ENCODE measurements around the gene DNAH1. TPM values are rescaled to one million over a fixed set of nuclear protein-coding genes. Genes with fewer than 3 reads are reported as not detected.

DNAH1 gene
- total RNA-seq, 5 donors from 2014 or later (not counting 1 experiment from before 2014, with no cell fraction given) = 41.5 to 72.0 (median 44.2) TPM

GRCh38 chr3:52298149-52299098, 17.7 kb upstream of the DNAH1 start:
- H3K36me3 ChIP-seq (ENCODE audit: control insufficient read depth in 2 of 2, extremely low read depth in 1 of 2, insufficient read depth in 1 of 2, low read length in 1 of 2) = peaks cover 8 to 16% of the 10 kb centered on the region in 2 donors
- ATAC-seq (replicated peaks in 1 of 4) = no peak
- no peaks in the 10 kb centered on the region for H3K9me3 Mint-ChIP-seq
- H3K4me1 ChIP-seq (ENCODE audit: control insufficient read depth in 1 of 2, extremely low read depth in 1 of 2, insufficient read depth in 2 of 2, low read length in 2 of 2) = peaks cover 0 to 14% of the 10 kb centered on the region in 2 experiments
- 53% methylated on average over 16 of the region's 17 CpGs for WGBS (ENCODE audit: insufficient coverage)
- H3K27me3 Mint-ChIP-seq = no peaks in the 10 kb centered on the region
- H3K4me3 Mint-ChIP-seq = no peak overlapping the region
- H3K36me3 Mint-ChIP-seq = peaks cover 14% of the 10 kb centered on the region
- no peak overlapping the region for H3K27ac Mint-ChIP-seq
- no peaks in the 10 kb centered on the region for H3K9me3 ChIP-seq
- no peak overlapping the region for H3K4me3 ChIP-seq (ENCODE audit: control insufficient read depth in 1 of 2, extremely low read depth in 1 of 2, low read length in 1 of 2)
- ChIA-PET POLR2A (no interaction called here), CTCF (no interaction called here)
- peaks cover 2 to 27% (median 5%) of the 10 kb centered on the region in 3 donors for H3K4me1 Mint-ChIP-seq
- H3K27ac ChIP-seq (ENCODE audit: low read length) = no peak overlapping the region
- H3K27me3 ChIP-seq (replicated peaks in 1 of 2; ENCODE audit: control insufficient read depth in 2 of 2, extremely low read depth in 1 of 2, insufficient read depth in 2 of 2, low read length in 1 of 2) = no peaks in the 10 kb centered on the region
- DNase-seq = no peak

GRCh38 chr3:52299247-52299878, 16.8 kb upstream of the DNAH1 start:
- Histone ChIP-seq H3K4me1 (ENCODE audit: control insufficient read depth in 1 of 2, extremely low read depth in 1 of 2, insufficient read depth in 2 of 2, low read length in 2 of 2) (peaks cover 0 to 14% of the 10 kb centered on the region in 2 experiments), H3K27me3 (replicated peaks in 1 of 2; ENCODE audit: control insufficient read depth in 2 of 2, extremely low read depth in 1 of 2, insufficient read depth in 2 of 2, low read length in 1 of 2) (no peaks in the 10 kb centered on the region), H3K36me3 (ENCODE audit: control insufficient read depth in 2 of 2, extremely low read depth in 1 of 2, insufficient read depth in 1 of 2, low read length in 1 of 2) (peaks cover 4 to 8% of the 10 kb centered on the region in 2 donors), H3K4me3 (ENCODE audit: control insufficient read depth in 1 of 2, extremely low read depth in 1 of 2, low read length in 1 of 2) (no peak overlapping the region), H3K27ac (ENCODE audit: low read length) (no peak overlapping the region), H3K9me3 (no peaks in the 10 kb centered on the region)
- WGBS (ENCODE audit: insufficient coverage) = 74% methylated on average over 10 of the region's 10 CpGs
- Mint-ChIP-seq H3K9me3 (no peaks in the 10 kb centered on the region), H3K36me3 (peaks cover 14% of the 10 kb centered on the region), H3K27ac (peak overlapping the region in 1 of 2 donors; percentile 22), H3K27me3 (no peaks in the 10 kb centered on the region), H3K4me1 (peaks cover 2 to 26% (median 5%) of the 10 kb centered on the region in 3 donors), H3K4me3 (no peak overlapping the region)
- POLR2A ChIA-PET = no interaction called here
- ATAC-seq (replicated peaks in 1 of 4) (peak in 1 of 4 experiments; percentile 14), DNase-seq (no peak)
- CTCF ChIA-PET = no interaction called here

DNA sequence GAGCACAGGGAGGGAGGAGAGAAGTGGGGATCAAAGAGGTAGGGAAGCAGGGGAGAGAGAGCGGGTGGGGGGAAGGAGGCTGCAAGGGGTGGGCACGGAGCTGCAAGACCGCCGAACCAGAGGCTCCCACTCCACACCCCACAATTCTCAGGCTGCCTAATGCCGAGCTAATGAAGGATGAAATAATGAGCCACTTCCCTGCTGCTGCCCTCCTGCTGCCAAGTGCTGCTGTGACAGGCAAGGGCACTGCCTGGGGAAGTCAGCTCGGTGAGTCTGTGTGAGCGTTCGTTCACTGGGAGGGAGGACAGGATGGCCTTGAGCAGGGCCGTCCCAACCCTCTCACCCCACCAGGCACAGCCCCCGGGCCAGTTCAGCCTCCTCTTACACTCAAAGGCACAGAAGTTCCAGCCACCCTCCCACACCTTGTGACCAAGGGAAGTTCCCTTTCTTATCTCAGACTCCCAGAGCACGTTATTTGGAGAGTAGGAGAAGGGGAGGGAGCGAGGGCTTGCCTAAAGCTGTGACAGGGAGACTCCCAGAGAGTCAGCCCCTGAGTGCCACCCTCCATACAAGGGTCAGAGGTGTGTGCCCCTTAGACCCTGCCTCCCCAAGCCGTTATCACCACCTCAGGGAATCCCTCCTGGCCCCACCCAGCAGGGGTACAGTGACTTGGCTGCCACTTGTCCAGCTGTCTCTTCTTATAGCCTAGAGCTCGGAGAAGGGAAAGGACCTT, 16.1 kb upstream of the DNAH1 start:
- CTCF ChIA-PET = interaction anchor here in 1 of 2 donors (0.6 kb wide), 1 partner anchor 167 kb away, joined by 6 read pairs; no protein-coding TSS in a partner anchor

DNA sequence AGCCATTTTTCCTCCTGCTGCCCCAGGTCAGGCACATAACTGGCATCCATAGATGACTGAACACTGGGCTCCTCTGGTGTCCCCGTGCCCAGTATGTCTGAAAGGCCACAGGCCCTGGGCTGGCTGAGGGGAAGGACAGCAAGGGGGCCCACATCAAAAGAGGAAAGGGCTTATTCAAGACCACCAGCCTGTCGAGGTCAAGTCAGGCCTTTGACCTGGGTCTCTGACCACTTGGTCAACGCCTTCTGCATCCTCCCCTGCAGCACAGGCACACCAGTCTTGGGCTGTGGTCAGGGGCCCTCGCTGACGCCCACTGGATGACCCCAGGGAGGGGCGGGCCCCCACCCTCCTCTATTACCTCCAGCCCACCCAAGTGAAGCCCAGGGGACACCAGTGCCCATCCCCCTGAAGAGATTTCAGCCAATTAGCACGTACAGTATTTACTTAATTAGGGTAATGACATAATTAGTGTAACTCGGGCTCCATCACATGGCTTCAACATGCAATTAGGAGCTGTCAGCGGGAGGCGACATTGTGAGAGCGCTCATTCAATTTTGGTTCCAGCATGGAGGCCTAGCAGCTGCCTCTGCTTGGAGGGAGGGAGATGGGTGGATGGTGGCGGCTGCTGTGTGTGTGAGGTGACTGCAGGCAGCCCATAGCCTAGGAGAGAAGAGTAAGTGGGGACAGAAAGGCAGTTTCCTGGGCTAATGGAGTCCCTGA, 13.5 kb upstream of the DNAH1 start:
- ChIA-PET CTCF (no interaction called here), POLR2A (no interaction called here)
- Mint-ChIP-seq H3K4me3 (no peak overlapping the region), H3K27me3 (no peaks in the 10 kb centered on the region), H3K4me1 (peaks cover 22 to 34% (median 22%) of the 10 kb centered on the region in 3 donors), H3K27ac (no peak overlapping the region), H3K36me3 (peaks cover 9% of the 10 kb centered on the region), H3K9me3 (no peaks in the 10 kb centered on the region)
- Histone ChIP-seq H3K9me3 (no peaks in the 10 kb centered on the region), H3K36me3 (ENCODE audit: control insufficient read depth in 2 of 2, extremely low read depth in 1 of 2, insufficient read depth in 1 of 2, low read length in 1 of 2) (no peaks in the 10 kb centered on the region), H3K4me3 (ENCODE audit: control insufficient read depth in 1 of 2, extremely low read depth in 1 of 2, low read length in 1 of 2) (no peak overlapping the region), H3K4me1 (ENCODE audit: control insufficient read depth in 1 of 2, extremely low read depth in 1 of 2, insufficient read depth in 2 of 2, low read length in 2 of 2) (peaks cover 2 to 23% of the 10 kb centered on the region in 2 experiments), H3K27me3 (replicated peaks in 1 of 2; ENCODE audit: control insufficient read depth in 2 of 2, extremely low read depth in 1 of 2, insufficient read depth in 2 of 2, low read length in 1 of 2) (no peaks in the 10 kb centered on the region), H3K27ac (ENCODE audit: low read length) (no peak overlapping the region)
- ATAC-seq (replicated peaks in 1 of 4) (no peak), DNase-seq (no peak)
- WGBS (ENCODE audit: insufficient coverage) = 92% methylated on average over 10 of the region's 12 CpGs

More for the DNA sequence above, 16.1 kb upstream of the DNAH1 start:
- H3K4me3 Mint-ChIP-seq = no peak overlapping the region
- H3K9me3 Mint-ChIP-seq = no peaks in the 10 kb centered on the region
- ATAC-seq (replicated peaks in 1 of 4) (peak in 1 of 4 experiments; percentile 57), DNase-seq (peak in 1 of 35 experiments; percentile 15)
- H3K36me3 Mint-ChIP-seq = peaks cover 9% of the 10 kb centered on the region
- peaks cover 0 to 14% of the 10 kb centered on the region in 2 experiments for H3K4me1 ChIP-seq (ENCODE audit: control insufficient read depth in 1 of 2, extremely low read depth in 1 of 2, insufficient read depth in 2 of 2, low read length in 2 of 2)
- H3K4me1 Mint-ChIP-seq = peaks cover 2 to 22% (median 5%) of the 10 kb centered on the region in 3 donors
- WGBS (ENCODE audit: insufficient coverage) = 40% methylated on average over 1 of the region's 14 CpGs
- no peaks in the 10 kb centered on the region for H3K9me3 ChIP-seq
- H3K27ac ChIP-seq (ENCODE audit: low read length) = no peak overlapping the region
- no peak overlapping the region for H3K27ac Mint-ChIP-seq
- H3K36me3 ChIP-seq (ENCODE audit: control insufficient read depth in 2 of 2, extremely low read depth in 1 of 2, insufficient read depth in 1 of 2, low read length in 1 of 2) = peaks cover 2 to 5% of the 10 kb centered on the region in 2 donors
- POLR2A ChIA-PET = no interaction called here
- H3K27me3 ChIP-seq (replicated peaks in 1 of 2; ENCODE audit: control insufficient read depth in 2 of 2, extremely low read depth in 1 of 2, insufficient read depth in 2 of 2, low read length in 1 of 2) = no peaks in the 10 kb centered on the region
- H3K27me3 Mint-ChIP-seq = no peaks in the 10 kb centered on the region
- H3K4me3 ChIP-seq (ENCODE audit: control insufficient read depth in 1 of 2, extremely low read depth in 1 of 2, low read length in 1 of 2) = no peak overlapping the region

DNA sequence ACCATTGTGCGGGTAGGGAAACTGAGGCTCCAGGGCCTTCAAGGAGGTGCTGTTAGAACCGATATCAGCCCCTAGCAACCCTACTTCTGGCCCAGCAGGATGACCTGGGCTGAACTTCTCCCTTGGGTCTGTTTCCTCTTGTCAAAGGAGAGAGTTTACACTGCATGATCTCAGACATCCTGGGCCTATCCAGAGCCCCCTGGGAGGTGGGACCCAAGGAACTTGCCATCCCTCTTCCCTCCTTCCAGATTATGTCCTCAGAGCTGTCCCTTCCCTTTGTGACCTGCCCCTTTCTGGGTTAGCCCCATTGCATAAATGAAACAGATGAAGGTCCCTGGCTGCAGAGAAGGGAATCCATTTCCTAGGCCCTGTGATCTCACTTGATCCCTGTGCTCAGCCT, 12.3 kb upstream of the DNAH1 start:
- Mint-ChIP-seq H3K4me1 (peaks cover 27 to 32% (median 30%) of the 10 kb centered on the region in 3 donors), H3K36me3 (peaks cover 14% of the 10 kb centered on the region), H3K27me3 (no peaks in the 10 kb centered on the region), H3K9me3 (no peaks in the 10 kb centered on the region), H3K4me3 (no peak overlapping the region), H3K27ac (no peak overlapping the region)
- H3K4me1 ChIP-seq (ENCODE audit: control insufficient read depth in 1 of 2, extremely low read depth in 1 of 2, insufficient read depth in 2 of 2, low read length in 2 of 2) = peaks cover 2 to 19% of the 10 kb centered on the region in 2 experiments
- H3K27ac ChIP-seq (ENCODE audit: low read length) = no peak overlapping the region
- no peaks in the 10 kb centered on the region for H3K9me3 ChIP-seq
- H3K4me3 ChIP-seq (ENCODE audit: control insufficient read depth in 1 of 2, extremely low read depth in 1 of 2, low read length in 1 of 2) = no peak overlapping the region
- H3K36me3 ChIP-seq (ENCODE audit: control insufficient read depth in 2 of 2, extremely low read depth in 1 of 2, insufficient read depth in 1 of 2, low read length in 1 of 2) = peaks cover 0 to 3% of the 10 kb centered on the region in 2 donors
- ChIA-PET CTCF (no interaction called here), POLR2A (no interaction called here)
- no peaks in the 10 kb centered on the region for H3K27me3 ChIP-seq (replicated peaks in 1 of 2; ENCODE audit: control insufficient read depth in 2 of 2, extremely low read depth in 1 of 2, insufficient read depth in 2 of 2, low read length in 1 of 2)
- ATAC-seq (replicated peaks in 1 of 4) (no peak), DNase-seq (no peak)
- 100% methylated on average over 2 of the region's 2 CpGs for WGBS (ENCODE audit: insufficient coverage)

All from T-cell (primary cell).